OCI-LY1 (cell line): Measurements from ENCODE around the gene CITED1.
"Not testable (repeated sequence)": the region's sequence is repeated elsewhere in the genome, so short reads cannot be mapped to it uniquely, and the experiment has no call there.

Experiments used
- H2AFZ ChIP-seq: fragments of 200-600 bp; sonication (generic), shearing (Covaris generic); 2 replicates; pipeline ENCODE4 v1.6.0; 2014; ENCODE audit warnings: antibody characterized with exemption, mild to moderate bottlenecking, low read length
- H3F3A ChIP-seq: fragments of 200-600 bp; sonication (generic), shearing (Covaris generic); 2 replicates; pipeline ENCODE4 v1.6.0; 2014; ENCODE audit warnings: mild to moderate bottlenecking, antibody characterized with exemption, low read length, moderate library complexity; ENCODE audit not compliant: insufficient read depth
- H3K27ac ChIP-seq: fragments of 200-600 bp; sonication (generic); 2 replicates; pipeline ENCODE4 v1.5.1; 2014; ENCODE audit warnings: low read length, mixed run types, mild to moderate bottlenecking, low read depth; ENCODE audit not compliant: poor library complexity, severe bottlenecking
- H3K27me3 ChIP-seq: fragments of 200-600 bp; sonication (generic); 2 replicates; pipeline ENCODE4 v1.6.0; 2014; ENCODE audit warnings: antibody characterized with exemption, mild to moderate bottlenecking, low read length, moderate library complexity; ENCODE audit not compliant: insufficient read depth
- H3K36me3 ChIP-seq: fragments of 200-600 bp; sonication (generic); 2 replicates; pipeline ENCODE4 v1.6.1; 2014; ENCODE audit warnings: mild to moderate bottlenecking, antibody characterized with exemption, low read length, moderate library complexity, mixed read lengths; ENCODE audit not compliant: insufficient read depth
- H3K4me1 ChIP-seq: fragments of 200-600 bp; sonication (generic); 2 replicates; pipeline ENCODE4 v1.5.1; 2014; ENCODE audit warnings: mild to moderate bottlenecking, low read length, moderate library complexity; ENCODE audit not compliant: insufficient read depth, severe bottlenecking
- H3K4me2 ChIP-seq: fragments of 200-600 bp; sonication (generic), shearing (Covaris generic); 2 replicates; pipeline ENCODE4 v1.6.1; 2014; ENCODE audit warnings: low read length
- H3K4me3 ChIP-seq: fragments of 200-600 bp; sonication (generic); 2 replicates; pipeline ENCODE4 v1.5.1; 2014; ENCODE audit warnings: low read length, low read depth, mild to moderate bottlenecking, mixed read lengths; ENCODE audit not compliant: poor library complexity, severe bottlenecking
- H3K79me2 ChIP-seq: fragments of 200-600 bp; shearing (Covaris generic); 2 replicates; pipeline ENCODE4 v1.6.1; 2016; ENCODE audit warnings: mixed run types, low read length, mixed read lengths; ENCODE audit not compliant: insufficient read depth
- H3K9ac ChIP-seq: fragments of 200-600 bp; sonication (generic), shearing (Covaris generic); 2 replicates; pipeline ENCODE4 v1.6.1; 2014; ENCODE audit warnings: mild to moderate bottlenecking, low read length, mixed read lengths
- H3K9me2 ChIP-seq: fragments of 200-600 bp; sonication (generic), shearing (Covaris generic); 2 replicates; pipeline ENCODE4 v1.6.1; 2014; ENCODE audit warnings: low read depth, mild to moderate bottlenecking, low read length, mixed read lengths
- H3K9me3 ChIP-seq: fragments of 200-600 bp; shearing (Covaris generic); 2 replicates; pipeline ENCODE4 v1.6.1; 2014; ENCODE audit warnings: low read length, mixed read lengths
- H4K20me1 ChIP-seq: fragments of 200-600 bp; sonication (generic), shearing (Covaris generic); 2 replicates; pipeline ENCODE4 v1.6.0; 2016; ENCODE audit warnings: mild to moderate bottlenecking, low read length; ENCODE audit not compliant: insufficient read depth
- CTCF ChIP-seq: fragments of 200-600 bp; sonication (generic), shearing (Covaris generic); IDR thresholded peaks from 2 replicates; pipeline ENCODE4 v1.5.1; 2017; ENCODE audit warnings: mild to moderate bottlenecking, antibody characterized with exemption, low read length, moderate library complexity, mixed read lengths
- EZH2 ChIP-seq: fragments of 200-600 bp; sonication (generic), shearing (Covaris generic); IDR thresholded peaks from 2 replicates; pipeline ENCODE4 v1.8.0; 2017; ENCODE audit warnings: borderline replicate concordance, mixed run types, mild to moderate bottlenecking, antibody characterized with exemption, low read length, moderate library complexity, mixed read lengths

Gene CITED1

GRCh38 chrX:72330131-72330530, 24.4 kb upstream of the CITED1 start:
- H3K4me3 ChIP-seq = no peak overlapping the region
- H3K79me2 ChIP-seq = no peaks in the 10 kb centered on the region
- H3K27ac ChIP-seq = no peak overlapping the region
- H4K20me1 ChIP-seq = no peaks in the 10 kb centered on the region
- no peak overlapping the region for H2AFZ ChIP-seq
- no peaks in the 10 kb centered on the region for H3K27me3 ChIP-seq
- TF ChIP-seq CTCF (no peak), EZH2 (no peak)
- H3K9me2 ChIP-seq = no peaks in the 10 kb centered on the region
- H3K36me3 ChIP-seq = no peaks in the 10 kb centered on the region
- no peak overlapping the region for H3K4me2 ChIP-seq
- H3F3A ChIP-seq = no peaks in the 10 kb centered on the region
- H3K9me3 ChIP-seq = no peaks in the 10 kb centered on the region
- H3K4me1 ChIP-seq = no peaks in the 10 kb centered on the region
- H3K9ac ChIP-seq = no peak overlapping the region

- H3K4me1 ChIP-seq = no peaks in the 10 kb centered on the region
- H3K9ac ChIP-seq = no peak overlapping the region
- TF ChIP-seq CTCF = no peak
- TF ChIP-seq EZH2 = no peak
- H3K79me2 ChIP-seq = no peaks in the 10 kb centered on the region
- H3K4me3 ChIP-seq = no peak overlapping the region
- no peaks in the 10 kb centered on the region for H3F3A ChIP-seq
- H4K20me1 ChIP-seq = no peaks in the 10 kb centered on the region
- no peak overlapping the region for H3K4me2 ChIP-seq
- H3K36me3 ChIP-seq = no peaks in the 10 kb centered on the region
- H2AFZ ChIP-seq = no peak overlapping the region
- H3K27ac ChIP-seq = no peak overlapping the region
- no peaks in the 10 kb centered on the region for H3K9me2 ChIP-seq
- H3K9me3 ChIP-seq = no peaks in the 10 kb centered on the region
- no peaks in the 10 kb centered on the region for H3K27me3 ChIP-seq
These were observed 21.0 kb upstream of the CITED1 start for GRCh38 chrX:72326605-72327300.

- not testable (repeated sequence) for H3K27ac ChIP-seq, H3K9me2 ChIP-seq, H3K4me2 ChIP-seq, H3K9me3 ChIP-seq, H3K27me3 ChIP-seq, H3K36me3 ChIP-seq, H2AFZ ChIP-seq, H4K20me1 ChIP-seq, H3K4me3 ChIP-seq, H3K4me1 ChIP-seq, H3F3A ChIP-seq, H3K9ac ChIP-seq, H3K79me2 ChIP-seq
These were observed 13.9 kb upstream of the CITED1 start for GRCh38 chrX:72319651-72320050.

GRCh38 chrX:72317139-72317538, 11.4 kb upstream of the CITED1 start:
- Histone ChIP-seq H3K9ac (no peak overlapping the region), H3K4me2 (no peak overlapping the region), H3K27me3 (no peaks in the 10 kb centered on the region), H3K4me1 (no peaks in the 10 kb centered on the region), H3K79me2 (no peaks in the 10 kb centered on the region), H3K4me3 (no peak overlapping the region), H4K20me1 (no peaks in the 10 kb centered on the region), H2AFZ (no peak overlapping the region), H3K27ac (no peak overlapping the region), H3F3A (no peaks in the 10 kb centered on the region), H3K36me3 (no peaks in the 10 kb centered on the region), H3K9me3 (no peaks in the 10 kb centered on the region), H3K9me2 (no peaks in the 10 kb centered on the region)
- TF ChIP-seq CTCF = no peak
- TF ChIP-seq EZH2 = no peak
